Natural killer cell (primary cell): ENCODE results near the gene BRD3OS. TPM values are rescaled to one million over a fixed set of nuclear protein-coding genes. Genes with fewer than 3 reads are reported as not detected.

ENCODE experiments used
- ATAC-seq, 3 donors: fragments of 150-1000 bp in 2 of 3; fragments of 200-7000 bp in 1 of 3; cut with Tn5 transposase; 1 replicate in 1 of 3; 2 replicates in 2 of 3; pipeline ENCODE4 v1.10.0; 2021; ENCODE audit warnings: mild to moderate bottlenecking in 2 of 3, moderate library complexity in 2 of 3
- DNase-seq, 2 donors: peaks; one replicate each; pipeline versions ENCODE4 v3.0.0 to v3.0.0-alpha.2; 2013 to 2021; ENCODE audit warnings: mixed read lengths in 1 of 2
- H3K27ac ChIP-seq: one replicate; pipeline ENCODE4 v1.5.1; 2013; ENCODE audit warnings: mild to moderate bottlenecking, low read length
- H3K27me3 ChIP-seq: one replicate; pipeline ENCODE4 v1.6.1; 2013; ENCODE audit warnings: low read length; ENCODE audit not compliant: control insufficient read depth, insufficient read depth
- H3K36me3 ChIP-seq: one replicate; pipeline ENCODE4 v1.6.1; 2013; ENCODE audit warnings: low read length; ENCODE audit not compliant: control insufficient read depth, insufficient read depth
- H3K4me1 ChIP-seq: one replicate; pipeline ENCODE4 v1.6.1; 2013; ENCODE audit warnings: low read length; ENCODE audit not compliant: control insufficient read depth, insufficient read depth
- H3K4me3 ChIP-seq: one replicate; pipeline ENCODE4 v1.5.1; 2013; ENCODE audit warnings: low read length
- H3K9me3 ChIP-seq: one replicate; pipeline ENCODE4 v1.6.1; 2013; ENCODE audit warnings: low read length; ENCODE audit not compliant: control insufficient read depth, insufficient read depth
- H3K27ac Mint-ChIP-seq, 2 donors: one replicate each; pipeline ENCODE4 v1.8.0; 2022; ENCODE audit warnings: mild to moderate bottlenecking in 2 of 2, mixed read lengths in 2 of 2, moderate library complexity in 1 of 2
- H3K27me3 Mint-ChIP-seq, 2 donors: one replicate each; pipeline ENCODE4 v1.8.0; 2022; ENCODE audit warnings: low read depth in 2 of 2, mixed read lengths in 2 of 2
- H3K36me3 Mint-ChIP-seq: one replicate; pipeline ENCODE4 v1.8.0; 2022; ENCODE audit warnings: mixed read lengths
- H3K4me1 Mint-ChIP-seq, 2 donors: one replicate each; pipeline ENCODE4 v1.8.0; 2022; ENCODE audit warnings: mixed read lengths in 2 of 2
- H3K4me3 Mint-ChIP-seq: one replicate; pipeline ENCODE4 v1.8.0; 2022; ENCODE audit warnings: mild to moderate bottlenecking, moderate library complexity, mixed read lengths
- H3K9me3 Mint-ChIP-seq, 2 donors: one replicate each; pipeline ENCODE4 v1.8.0; 2022; ENCODE audit warnings: mixed read lengths in 2 of 2
- WGBS: methylation state at CpG from one replicate; pipeline ENCODE4 v1.1.7; 2013; ENCODE audit warnings: missing lambda C conversion rate; ENCODE audit not compliant: insufficient coverage; 5-methylcytosine and 5-hydroxymethylcytosine counted together
- intact Hi-C: fragments of 100-400 bp; cut with micrococcal nuclease; formaldehyde crosslinking; loops from one replicate; pipeline ENCODE4 v1.14.2; 2022
- total RNA-seq, 4 donors: library from RNA; stranded (reverse); fragments of 120-200 nt in 1 of 4; gene quantifications; one replicate each; pipeline versions ENCODE4 v1.2.3 to v1.2.4, GENCODE V29; 2013 to 2022
- TF ChIP-seq, protein P1 (sequence below): fragments of 200-600 bp; IDR thresholded peaks from one replicate; pipeline ENCODE4 v1.8.0; 2022; ENCODE audit warnings: antibody characterized with exemption

BRD3OS gene
- total RNA-seq, 3 donors from 2014 or later (not counting 1 experiment from before 2014, with no cell fraction given), result 5.5 to 6.8 (median 6.5) TPM

DNA sequence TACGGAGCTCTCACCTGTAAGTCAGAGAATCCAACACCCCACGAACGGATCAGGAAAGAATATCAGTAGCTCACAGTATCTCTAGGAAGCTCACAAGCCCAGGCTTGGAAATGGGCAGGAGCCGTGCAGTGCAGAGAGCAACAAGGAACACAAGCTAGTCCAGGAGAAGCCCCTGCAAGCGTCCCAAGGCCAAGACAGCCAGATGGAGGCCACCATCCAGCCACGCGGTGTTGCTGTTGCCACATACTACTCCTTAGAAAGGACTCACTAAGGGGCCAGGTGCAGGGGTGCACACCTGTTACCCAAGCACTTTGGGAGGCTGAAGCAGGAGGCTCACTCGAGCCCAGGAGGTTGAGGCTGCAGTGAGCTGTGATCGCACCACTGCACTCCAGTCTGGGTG is 17.7 kb upstream of the BRD3OS start:
- no peak for DNase-seq

DNA sequence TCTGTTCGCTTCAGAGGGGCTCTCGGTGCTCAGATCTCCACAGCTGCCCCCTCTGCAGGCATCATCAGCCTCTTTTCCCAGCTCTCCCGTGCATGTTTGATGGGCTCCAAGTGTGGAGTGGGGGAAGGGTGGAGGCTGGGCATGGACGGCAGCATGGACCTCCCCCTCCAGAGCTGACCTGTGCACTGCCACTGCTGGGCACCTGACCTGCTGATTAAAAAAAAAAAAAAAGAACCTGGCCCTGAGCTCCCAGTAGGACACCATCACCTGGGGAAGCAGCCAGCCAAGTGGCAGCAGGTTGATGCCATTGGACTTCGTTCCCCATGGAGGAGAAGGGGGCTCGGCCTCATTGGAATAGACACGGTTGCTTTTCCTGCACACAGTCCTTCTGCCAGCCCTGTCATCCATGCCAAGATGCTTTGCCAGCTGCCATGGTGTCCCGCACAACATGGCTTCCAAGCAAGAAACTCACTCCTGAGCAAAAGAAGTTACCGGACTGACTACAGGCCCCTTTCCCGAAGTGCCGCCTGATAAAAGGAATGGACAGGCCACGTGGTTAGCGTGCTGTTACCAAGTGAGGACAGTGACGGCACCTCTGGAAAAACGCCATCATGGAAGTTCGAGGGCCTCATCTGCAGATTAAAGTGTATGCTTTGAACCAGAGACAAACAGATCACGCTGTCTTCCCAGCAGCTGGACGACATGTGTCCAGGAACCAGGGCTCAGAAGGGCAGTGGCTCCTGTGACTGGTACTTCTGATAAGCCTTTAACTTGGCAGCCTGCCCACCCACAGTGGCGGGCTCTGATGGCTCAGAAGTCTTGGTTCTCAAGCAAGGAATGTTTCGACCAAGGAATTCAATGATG is 14.7 kb upstream of the BRD3OS start:
- Histone ChIP-seq H3K27ac (no peak overlapping the region), H3K36me3 (no peaks in the 10 kb centered on the region), H3K9me3 (no peaks in the 10 kb centered on the region), H3K27me3 (no peaks in the 10 kb centered on the region), H3K4me3 (no peak overlapping the region), H3K4me1 (no peaks in the 10 kb centered on the region)
- DNase-seq, result no peak
- Mint-ChIP-seq H3K9me3 (no peaks in the 10 kb centered on the region), H3K36me3 (no peaks in the 10 kb centered on the region), H3K27me3 (peaks cover 5 to 17% of the 10 kb centered on the region in 2 donors), H3K4me1 (no peaks in the 10 kb centered on the region), H3K4me3 (no peak overlapping the region), H3K27ac (no peak overlapping the region)
- 54% methylated on average over 20 of the region's 20 CpGs for WGBS
- intact Hi-C loops, result no loop called here
- ATAC-seq, result no peak
- TF ChIP-seq, protein P1, sequence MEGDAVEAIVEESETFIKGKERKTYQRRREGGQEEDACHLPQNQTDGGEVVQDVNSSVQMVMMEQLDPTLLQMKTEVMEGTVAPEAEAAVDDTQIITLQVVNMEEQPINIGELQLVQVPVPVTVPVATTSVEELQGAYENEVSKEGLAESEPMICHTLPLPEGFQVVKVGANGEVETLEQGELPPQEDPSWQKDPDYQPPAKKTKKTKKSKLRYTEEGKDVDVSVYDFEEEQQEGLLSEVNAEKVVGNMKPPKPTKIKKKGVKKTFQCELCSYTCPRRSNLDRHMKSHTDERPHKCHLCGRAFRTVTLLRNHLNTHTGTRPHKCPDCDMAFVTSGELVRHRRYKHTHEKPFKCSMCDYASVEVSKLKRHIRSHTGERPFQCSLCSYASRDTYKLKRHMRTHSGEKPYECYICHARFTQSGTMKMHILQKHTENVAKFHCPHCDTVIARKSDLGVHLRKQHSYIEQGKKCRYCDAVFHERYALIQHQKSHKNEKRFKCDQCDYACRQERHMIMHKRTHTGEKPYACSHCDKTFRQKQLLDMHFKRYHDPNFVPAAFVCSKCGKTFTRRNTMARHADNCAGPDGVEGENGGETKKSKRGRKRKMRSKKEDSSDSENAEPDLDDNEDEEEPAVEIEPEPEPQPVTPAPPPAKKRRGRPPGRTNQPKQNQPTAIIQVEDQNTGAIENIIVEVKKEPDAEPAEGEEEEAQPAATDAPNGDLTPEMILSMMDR, result no peak

More for the DNA sequence above, 17.7 kb upstream of the BRD3OS start:
- Histone ChIP-seq H3K36me3 (no peaks in the 10 kb centered on the region), H3K4me3 (no peak overlapping the region), H3K9me3 (no peaks in the 10 kb centered on the region), H3K27me3 (no peaks in the 10 kb centered on the region), H3K27ac (no peak overlapping the region), H3K4me1 (no peaks in the 10 kb centered on the region)
- no peaks in the 10 kb centered on the region for H3K9me3 Mint-ChIP-seq
- TF ChIP-seq, protein P1, result no peak
- WGBS, result 84% methylated on average over 9 of the region's 9 CpGs
- no peaks in the 10 kb centered on the region for H3K36me3 Mint-ChIP-seq
- H3K27me3 Mint-ChIP-seq, result peaks cover 5 to 17% of the 10 kb centered on the region in 2 donors
- H3K4me1 Mint-ChIP-seq, result no peaks in the 10 kb centered on the region
- intact Hi-C loops, result no loop called here
- H3K27ac Mint-ChIP-seq, result no peak overlapping the region
- no peak for ATAC-seq
- no peak overlapping the region for H3K4me3 Mint-ChIP-seq

DNA sequence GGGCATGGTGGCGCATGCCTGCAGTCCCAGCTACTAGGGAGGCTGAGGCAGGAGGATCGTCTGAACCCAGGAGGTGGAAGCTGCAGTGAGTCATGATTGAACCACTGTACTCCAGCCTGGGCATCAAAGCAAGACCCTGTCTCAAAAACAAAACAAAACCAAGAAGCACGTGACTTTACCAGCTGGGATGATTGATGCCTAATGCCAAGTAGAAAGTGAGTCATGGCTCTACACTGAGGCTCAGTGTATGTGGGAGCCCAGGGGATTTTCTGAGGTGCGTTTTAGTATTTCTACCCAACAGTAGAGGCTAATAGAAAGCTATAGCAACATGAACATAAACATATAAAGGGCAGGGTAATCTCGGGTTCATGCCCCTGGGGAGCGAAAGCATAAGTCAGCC is 13.9 kb upstream of the BRD3OS start:
- Mint-ChIP-seq H3K4me3 (no peak overlapping the region), H3K4me1 (no peaks in the 10 kb centered on the region), H3K27ac (no peak overlapping the region), H3K9me3 (no peaks in the 10 kb centered on the region), H3K36me3 (no peaks in the 10 kb centered on the region), H3K27me3 (peaks cover 5 to 17% of the 10 kb centered on the region in 2 donors)
- TF ChIP-seq, protein P1, result no peak
- intact Hi-C loops, result no loop called here
- WGBS, result 88% methylated on average over 6 of the region's 6 CpGs
- H3K36me3 ChIP-seq, result no peaks in the 10 kb centered on the region
- no peaks in the 10 kb centered on the region for H3K9me3 ChIP-seq
- H3K4me1 ChIP-seq, result no peaks in the 10 kb centered on the region
- DNase-seq (no peak), ATAC-seq (no peak)
- no peaks in the 10 kb centered on the region for H3K27me3 ChIP-seq
- no peak overlapping the region for H3K27ac ChIP-seq
- no peak overlapping the region for H3K4me3 ChIP-seq
